ENCODE data around the gene CCR2.
"Not testable (repeated sequence)": the region's sequence is repeated elsewhere in the genome, so short reads cannot be mapped to it uniquely, and the experiment has no call there.

GRCh38 chr3:46330676-46331075, 23.2 kb upstream of the CCR2 start:
- not testable (repeated sequence) for TF ChIP-seq EZH2 (IDR thresholded peaks at IDR 0.05); POLR2AphosphoS5 (IDR thresholded peaks at IDR 0.05; ENCODE audit: borderline replicate concordance, low read depth, low read length); FOXP2 (optimal IDR thresholded peaks at IDR 0.05; ENCODE audit: control extremely low read depth, extremely low read length, insufficient read depth)

Data from SK-N-MC (cell line).